Measurements from ENCODE around the gene C1orf35. TPM values are rescaled to one million over a fixed set of nuclear protein-coding genes. Genes with fewer than 3 reads are reported as not detected.
A peak's percentile ranks its signal among the peaks of the same experiment; 100 is the strongest.

The C1orf35 gene
- total RNA-seq, 1 donor: 5.6 TPM

GRCh38 chr1:228093050-228093906, 9.8 kb downstream of the C1orf35 start:
- no peak overlapping the region for H3K4me3 ChIP-seq (ENCODE audit: low read depth, low read length)
- no peak for TF ChIP-seq CTCF (IDR thresholded peaks at IDR 0.05; ENCODE audit: insufficient read depth, low read depth, low read length)
- no peak for DNase-seq (ENCODE audit: low read depth)

GRCh38 chr1:228092342-228093049, 10.6 kb downstream of the C1orf35 start:
- TF ChIP-seq CTCF (IDR thresholded peaks at IDR 0.05; ENCODE audit: insufficient read depth, low read depth, low read length): no peak
- DNase-seq (ENCODE audit: low read depth): no peak
- H3K4me3 ChIP-seq (ENCODE audit: low read depth, low read length): no peak overlapping the region

DNA sequence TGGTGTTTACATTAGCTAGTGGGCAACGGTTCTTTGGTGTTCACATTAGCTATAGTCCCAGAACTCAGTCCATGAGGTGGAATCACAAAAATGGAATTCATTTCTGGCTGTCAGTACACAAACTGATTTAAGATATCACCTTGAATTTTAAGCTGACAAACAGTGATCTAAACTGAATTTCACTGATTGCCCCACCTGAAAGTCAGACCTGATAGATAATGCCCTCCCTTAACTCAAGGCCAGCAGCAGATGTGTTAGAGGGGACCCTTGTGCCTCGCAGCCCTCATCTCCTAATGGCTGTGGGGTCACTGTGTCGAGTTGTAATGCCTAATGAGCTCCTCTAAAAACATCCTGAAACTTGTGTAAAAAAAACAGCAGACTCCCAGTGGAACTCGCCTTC, 12.0 kb downstream of the C1orf35 start:
- TF ChIP-seq CTCF (IDR thresholded peaks at IDR 0.05; ENCODE audit: insufficient read depth, low read depth, low read length): no peak
- H3K4me3 ChIP-seq (ENCODE audit: low read depth, low read length): no peak overlapping the region
- DNase-seq (ENCODE audit: low read depth): no peak

GRCh38 chr1:228090613-228091081, 12.5 kb downstream of the C1orf35 start:
- DNase-seq (ENCODE audit: low read depth): peak; percentile 30
- TF ChIP-seq CTCF (IDR thresholded peaks at IDR 0.05; ENCODE audit: insufficient read depth, low read depth, low read length): no peak
- no peak overlapping the region for H3K4me3 ChIP-seq (ENCODE audit: low read depth, low read length)

DNA sequence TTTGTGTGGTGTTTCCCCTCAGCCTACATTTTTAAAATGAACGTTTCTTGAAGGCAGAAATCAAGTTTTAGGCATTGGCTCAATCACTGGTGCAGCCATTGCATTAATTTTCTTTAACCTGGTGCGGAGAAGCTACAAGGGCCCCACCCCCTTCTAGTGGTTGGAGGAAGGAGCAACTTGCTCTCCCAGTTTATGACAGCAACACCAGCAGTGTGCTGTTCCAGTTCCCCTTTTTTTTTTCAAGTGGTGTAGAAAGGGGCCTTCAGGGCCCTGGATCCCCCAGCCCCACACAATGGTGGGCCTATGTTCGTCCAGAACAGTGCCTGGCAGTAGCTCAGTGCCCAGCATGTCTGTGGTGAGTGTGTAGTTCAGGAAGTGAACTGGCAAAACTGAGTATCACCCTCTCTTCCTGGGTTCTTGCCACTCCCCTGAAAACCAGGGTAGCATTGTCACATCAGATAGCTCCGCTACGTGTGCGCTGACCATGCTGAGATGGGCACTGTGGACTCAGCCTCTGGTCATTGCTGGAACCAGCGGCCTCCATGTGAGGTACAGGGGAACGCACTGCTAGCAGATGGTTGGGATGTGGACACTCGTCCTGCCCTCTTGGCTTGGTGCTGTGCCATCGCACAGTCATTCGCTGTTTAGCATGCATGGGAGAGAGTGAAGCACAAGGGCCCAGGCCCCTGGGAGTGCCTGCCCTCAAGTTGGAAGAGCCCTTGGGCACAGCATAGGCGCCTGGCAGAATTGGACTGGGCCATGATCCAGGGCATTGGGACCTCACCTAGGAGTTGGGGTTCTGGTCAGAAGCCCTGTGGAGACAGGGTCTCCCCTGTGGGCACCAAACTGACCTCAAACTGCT, 13.4 kb downstream of the C1orf35 start:
- TF ChIP-seq CTCF (IDR thresholded peaks at IDR 0.05; ENCODE audit: insufficient read depth, low read depth, low read length): no peak
- no peak overlapping the region for H3K4me3 ChIP-seq (ENCODE audit: low read depth, low read length)
- no peak for DNase-seq (ENCODE audit: low read depth)
